Mesodermal cell (in vitro differentiated cells): ENCODE measurements around the gene NMRK1.

Experiments used
- H3K27ac ChIP-seq: 2 replicates; pipeline ENCODE4 v1.7.0; 2013; ENCODE audit warnings: mild to moderate bottlenecking, low read depth, low read length, moderate library complexity; ENCODE audit not compliant: severe bottlenecking
- H3K36me3 ChIP-seq: 2 replicates; pipeline ENCODE4 v1.7.1; 2013; ENCODE audit warnings: mild to moderate bottlenecking, low read length, moderate library complexity; ENCODE audit not compliant: control insufficient read depth, insufficient read depth
- H3K4me1 ChIP-seq: one replicate; pipeline ENCODE4 v1.7.1; 2013; ENCODE audit warnings: mild to moderate bottlenecking, low read length; ENCODE audit not compliant: insufficient read depth, control insufficient read depth, poor library complexity, severe bottlenecking
- H3K4me3 ChIP-seq: 2 replicates; pipeline ENCODE4 v1.7.0; 2013; ENCODE audit warnings: low read length, control low read depth, mild to moderate bottlenecking; ENCODE audit not compliant: insufficient read depth, poor library complexity, severe bottlenecking; ENCODE audit errors: extremely low read depth
- H3K9me3 ChIP-seq: 2 replicates; pipeline ENCODE4 v1.7.1; 2013; ENCODE audit warnings: mild to moderate bottlenecking, low read length, moderate library complexity; ENCODE audit not compliant: control insufficient read depth
- WGBS, 2 experiments: methylation state at CpG; one replicate each; pipeline ENCODE4 v1.1.5; 2013; ENCODE audit warnings: missing lambda C conversion rate in 2 of 2; ENCODE audit not compliant: insufficient coverage in 2 of 2; 5-methylcytosine and 5-hydroxymethylcytosine counted together

The NMRK1 gene

GRCh38 chr9:75061169-75061568, 26.8 kb downstream of the NMRK1 start:
- Histone ChIP-seq H3K27ac (no peak overlapping the region), H3K4me3 (no peak overlapping the region), H3K36me3 (no peaks in the 10 kb centered on the region), H3K4me1 (no peaks in the 10 kb centered on the region), H3K9me3 (no peaks in the 10 kb centered on the region)
- 86 to 100% methylated on average over 1 of the region's 2 CpGs for WGBS, 2 experiments

GRCh38 chr9:75054368-75055001, 33.5 kb downstream of the NMRK1 start:
- Histone ChIP-seq H3K4me1 (no peaks in the 10 kb centered on the region), H3K27ac (no peak overlapping the region), H3K4me3 (no peak overlapping the region), H3K9me3 (no peaks in the 10 kb centered on the region), H3K36me3 (no peaks in the 10 kb centered on the region)
- 90 to 100% methylated on average over 1 to 3 of the region's 5 CpGs for WGBS, 2 experiments

GRCh38 chr9:75053869-75054268, 34.1 kb downstream of the NMRK1 start:
- Histone ChIP-seq H3K27ac (no peak overlapping the region), H3K36me3 (no peaks in the 10 kb centered on the region), H3K9me3 (no peaks in the 10 kb centered on the region), H3K4me3 (no peak overlapping the region), H3K4me1 (no peaks in the 10 kb centered on the region)
- WGBS, 2 experiments: 88 to 89% methylated on average over 1 of the region's 1 CpG

- Histone ChIP-seq H3K4me3 (no peak overlapping the region), H3K36me3 (no peaks in the 10 kb centered on the region)
Observed at GRCh38 chr9:75051285-75051684, 36.7 kb downstream of the NMRK1 start.

GRCh38 chr9:75047506-75047905, 40.4 kb downstream of the NMRK1 start:
- 80 to 100% methylated on average over 1 of the region's 2 CpGs for WGBS, 2 experiments

More at GRCh38 chr9:75051285-75051684, 36.7 kb downstream of the NMRK1 start:
- no peaks in the 10 kb centered on the region for H3K9me3 ChIP-seq
- no peak overlapping the region for H3K27ac ChIP-seq
- no peaks in the 10 kb centered on the region for H3K4me1 ChIP-seq

GRCh38 chr9:75046725-75047345, 41.1 kb downstream of the NMRK1 start:
- H3K36me3 ChIP-seq: no peaks in the 10 kb centered on the region
- no peaks in the 10 kb centered on the region for H3K4me1 ChIP-seq
- whole genome bisulfite sequencing, 2 experiments: 100% methylated on average over 1 to 2 of the region's 3 CpGs
- H3K27ac ChIP-seq: no peak overlapping the region
- H3K4me3 ChIP-seq: no peak overlapping the region
- no peaks in the 10 kb centered on the region for H3K9me3 ChIP-seq

More at GRCh38 chr9:75047506-75047905, 40.4 kb downstream of the NMRK1 start:
- no peak overlapping the region for H3K4me3 ChIP-seq
- no peaks in the 10 kb centered on the region for H3K36me3 ChIP-seq
- H3K27ac ChIP-seq: no peak overlapping the region
- H3K4me1 ChIP-seq: no peaks in the 10 kb centered on the region
- no peaks in the 10 kb centered on the region for H3K9me3 ChIP-seq

- H3K27ac ChIP-seq: no peak overlapping the region
- WGBS, 2 experiments: 75 to 91% methylated on average over 1 of the region's 1 CpG
Observed at GRCh38 chr9:75041041-75041440, 46.9 kb downstream of the NMRK1 start.

GRCh38 chr9:75039801-75040200, 48.2 kb downstream of the NMRK1 start:
- Histone ChIP-seq H3K27ac (no peak overlapping the region), H3K4me3 (no peak overlapping the region), H3K36me3 (no peaks in the 10 kb centered on the region), H3K9me3 (no peaks in the 10 kb centered on the region), H3K4me1 (no peaks in the 10 kb centered on the region)
- 89 to 93% methylated on average over 2 of the region's 3 CpGs for WGBS, 2 experiments

More at GRCh38 chr9:75041041-75041440, 46.9 kb downstream of the NMRK1 start:
- Histone ChIP-seq H3K4me1 (no peaks in the 10 kb centered on the region), H3K9me3 (no peaks in the 10 kb centered on the region), H3K4me3 (no peak overlapping the region), H3K36me3 (no peaks in the 10 kb centered on the region)

- no peaks in the 10 kb centered on the region for H3K9me3 ChIP-seq
- no peaks in the 10 kb centered on the region for H3K36me3 ChIP-seq
- no peak overlapping the region for H3K27ac ChIP-seq
- H3K4me1 ChIP-seq: no peaks in the 10 kb centered on the region
- 100% methylated on average over 1 of the region's 3 CpGs for WGBS, 2 experiments
- H3K4me3 ChIP-seq: no peak overlapping the region
Observed at GRCh38 chr9:75039009-75039408, 48.9 kb downstream of the NMRK1 start.

GRCh38 chr9:75036793-75037192, 51.2 kb downstream of the NMRK1 start:
- Histone ChIP-seq H3K27ac (no peak overlapping the region), H3K9me3 (no peaks in the 10 kb centered on the region), H3K4me1 (no peaks in the 10 kb centered on the region), H3K4me3 (no peak overlapping the region), H3K36me3 (no peaks in the 10 kb centered on the region)
- 91% methylated on average over 2 of the region's 3 CpGs; no CpG with 5 or more reads in 1 of the 2 experiments for WGBS, 2 experiments

- Histone ChIP-seq H3K4me3 (no peak overlapping the region), H3K36me3 (no peaks in the 10 kb centered on the region), H3K4me1 (no peaks in the 10 kb centered on the region), H3K27ac (no peak overlapping the region), H3K9me3 (no peaks in the 10 kb centered on the region)
- no CpG with 5 or more reads among the region's 2 CpGs for WGBS, 2 experiments
Observed at GRCh38 chr9:75033791-75034473, 54.0 kb downstream of the NMRK1 start.
